GM12801 (cell line): Measurements from ENCODE around the gene UTY.

Source experiments
- CTCF ChIP-seq: IDR thresholded peaks from one replicate; pipeline ENCODE4 v1.5.1; 2011; ENCODE audit warnings: control low read depth; ENCODE audit not compliant: insufficient read length; ENCODE audit errors: extremely low read depth

The UTY gene

GRCh38 chrY:13415556-13415955 lies 64.3 kb downstream of the UTY start:
- no peak for TF ChIP-seq CTCF

GRCh38 chrY:13398876-13399275 lies 81.0 kb downstream of the UTY start:
- no peak for TF ChIP-seq CTCF

DNA sequence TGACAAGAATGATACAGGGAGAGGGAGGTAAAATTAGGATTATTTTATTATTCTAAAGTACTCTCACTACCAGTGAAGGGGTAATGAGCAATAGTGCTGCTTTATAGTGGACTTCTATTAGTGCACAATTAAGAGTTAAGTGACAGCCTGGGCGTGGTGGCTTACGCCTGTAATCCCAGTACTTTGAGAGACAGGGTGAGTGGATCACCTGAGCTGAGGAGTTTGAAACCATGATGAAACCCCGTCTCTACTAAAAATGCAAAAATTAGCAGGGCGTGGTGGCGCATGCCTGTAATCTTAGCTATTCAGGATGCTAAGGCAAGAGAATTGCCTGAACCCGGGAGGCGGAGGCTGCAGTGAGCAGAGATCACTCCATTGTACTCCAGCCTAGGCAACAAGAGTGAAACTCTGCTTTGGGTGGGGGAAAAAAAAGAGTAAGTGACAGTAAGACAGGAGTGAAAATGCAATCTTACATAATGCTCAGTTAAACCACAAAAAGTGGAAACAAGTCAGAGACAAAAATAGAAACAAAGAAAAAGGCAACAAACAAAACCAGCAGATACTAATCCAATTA lies 98.6 kb downstream of the UTY start:
- TF ChIP-seq CTCF: no peak

DNA sequence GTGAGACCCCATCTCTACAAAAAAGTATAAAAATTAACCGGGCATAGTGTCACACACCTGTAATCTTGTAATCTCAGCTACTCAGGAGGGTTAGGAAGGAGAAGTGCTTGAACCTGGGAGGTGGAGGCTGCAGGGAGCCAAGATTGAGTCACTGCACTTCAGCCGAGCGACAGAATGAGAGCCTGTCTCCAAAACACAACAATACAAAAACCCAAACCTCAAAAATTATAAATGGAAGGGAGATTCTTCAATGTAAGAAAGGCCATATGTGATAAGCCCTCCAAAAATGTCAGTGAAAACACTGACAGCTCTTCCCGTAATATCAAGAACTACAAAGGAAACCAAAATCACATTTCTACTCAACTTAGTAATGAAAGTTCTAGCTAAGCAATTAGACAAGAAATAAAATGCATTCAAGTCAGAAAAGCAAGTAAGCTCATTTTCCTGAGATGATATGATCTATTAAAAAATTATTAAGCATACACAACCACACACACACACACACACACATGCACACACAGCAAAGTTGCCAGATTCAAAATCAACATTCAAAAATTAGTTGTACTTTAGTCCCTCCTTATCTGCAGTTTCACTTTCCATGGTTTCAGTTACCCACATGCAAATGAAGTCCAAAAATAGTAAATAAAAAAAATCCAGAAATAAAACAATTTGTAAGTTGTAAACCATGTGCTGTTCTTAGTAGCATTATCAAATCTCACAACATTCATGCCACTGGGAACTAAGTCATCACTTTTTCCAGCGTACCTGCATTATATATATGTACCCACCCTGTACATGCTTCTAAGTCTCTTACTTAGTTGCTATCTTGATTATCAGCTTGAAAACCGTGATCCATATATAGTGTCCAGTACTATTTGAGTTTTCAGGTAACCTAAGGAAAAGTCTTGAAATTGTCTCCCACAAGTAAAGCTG lies 108.7 kb downstream of the UTY start:
- TF ChIP-seq CTCF: no peak

DNA sequence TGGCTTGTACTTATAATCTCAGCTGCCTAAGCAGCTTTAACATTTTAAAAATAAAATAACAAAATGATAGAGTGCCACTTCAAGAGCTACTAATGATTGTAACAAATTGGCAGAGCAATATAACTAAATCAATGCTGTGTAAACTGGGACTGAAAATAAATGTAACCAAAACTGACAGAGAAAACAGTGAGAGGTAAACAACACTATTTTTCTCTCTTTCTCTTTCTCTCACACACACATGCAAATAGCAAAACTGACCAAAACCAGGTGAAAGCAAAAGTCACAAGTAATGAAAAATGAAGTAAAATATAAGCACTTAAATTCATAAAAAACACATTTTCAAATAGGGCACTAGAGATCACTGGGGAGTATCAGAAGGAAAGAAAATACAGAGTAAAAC lies 109.6 kb downstream of the UTY start:
- no peak for TF ChIP-seq CTCF

- TF ChIP-seq CTCF: no peak
Observed at GRCh38 chrY:13368513-13368845, 111.4 kb downstream of the UTY start.

GRCh38 chrY:13363641-13364040 lies 116.2 kb downstream of the UTY start:
- no peak for TF ChIP-seq CTCF
